Activated effector memory CD4-positive, alpha-beta T cell treated with Interleukin-2 at 50 U/mL for 16 hours (primary cell): ENCODE results near the gene AQR.
"Not testable (repeated sequence)": the region's sequence is repeated elsewhere in the genome, so short reads cannot be mapped to it uniquely, and the experiment has no call there.

ENCODE experiments used
- DNase-seq: peaks from one replicate; pipeline ENCODE4 v3.0.0-alpha.2; 2020

AQR gene

GRCh38 chr15:34810443-34811129, 159.0 kb downstream of the AQR start:
- no peak for DNase-seq

GRCh38 chr15:34809186-34809585, 160.4 kb downstream of the AQR start:
- DNase-seq, result no peak

- no peak for DNase-seq
Observed at GRCh38 chr15:34808016-34808415, 161.5 kb downstream of the AQR start.

- DNase-seq, result not testable (repeated sequence)
Observed at GRCh38 chr15:34807241-34807640, 162.3 kb downstream of the AQR start.

- DNase-seq, result no peak
Observed at GRCh38 chr15:34804776-34805175, 164.8 kb downstream of the AQR start.

GRCh38 chr15:34804113-34804512, 165.4 kb downstream of the AQR start:
- no peak for DNase-seq

- DNase-seq, result no peak
Observed at GRCh38 chr15:34802803-34803750, 166.5 kb downstream of the AQR start.

GRCh38 chr15:34802371-34802770, 167.2 kb downstream of the AQR start:
- DNase-seq, result no peak
